LNCAP (cell line): ENCODE data around the gene TNNI3.

ENCODE experiments used
- CTCF ChIP-seq: fragments of 450-650 bp; IDR thresholded peaks from 2 replicates; pipeline ENCODE4 v1.5.1; 2017; ENCODE audit warnings: mild to moderate bottlenecking

TNNI3 gene

GRCh38 chr19:55158423-55158822, 891 bp upstream of the TNNI3 start:
- TF ChIP-seq CTCF: no peak

- TF ChIP-seq CTCF: no peak
These were observed 1.1 kb downstream of the TNNI3 start for GRCh38 chr19:55156202-55157063.

- no peak for TF ChIP-seq CTCF
These were observed 3.8 kb downstream of the TNNI3 start for GRCh38 chr19:55153652-55154264.

- TF ChIP-seq CTCF: no peak
These were observed 5.5 kb downstream of the TNNI3 start for GRCh38 chr19:55152017-55152416.

GRCh38 chr19:55149078-55150003, 8.2 kb downstream of the TNNI3 start, which contains the start of gene TNNT1:
TNNT1 (minus strand) TSS chr19:55149206; CDS start chr19:55147157, 2,049 bp downstream.
- no peak for TF ChIP-seq CTCF

- no peak for TF ChIP-seq CTCF
These were observed 9.8 kb downstream of the TNNI3 start for GRCh38 chr19:55147545-55148251.
